K562 (cell line): ENCODE measurements around the gene ATP6V0E2. TPM values are rescaled to one million over a fixed set of nuclear protein-coding genes. Genes with fewer than 3 reads are reported as not detected.

Experiments used
- ARID3B ChIP-seq: fragments of 250-450 bp; sonication (Bioruptor Pico); IDR thresholded peaks from 2 replicates; pipeline ENCODE4 v1.4.0; 2020; ENCODE audit warnings: borderline replicate concordance
- FOXO4 ChIP-seq: fragments of 450-650 bp; formaldehyde crosslinking; IDR thresholded peaks from 2 replicates; pipeline ENCODE4 v1.4.0; 2020; ENCODE audit warnings: mild to moderate bottlenecking, moderate library complexity
- KDM2B ChIP-seq: fragments of 250-450 bp; sonication (Bioruptor Pico); IDR thresholded peaks from 2 replicates; pipeline ENCODE4 v1.8.0; 2021; ENCODE audit warnings: mild to moderate bottlenecking, moderate library complexity
- MIER1 ChIP-seq: fragments of 450-650 bp; IDR thresholded peaks from 2 replicates; pipeline ENCODE4 v1.6.1; 2016; ENCODE audit warnings: antibody characterized with exemption, mild to moderate bottlenecking, low read depth
- MXI1 ChIP-seq: IDR thresholded peaks from 2 replicates; pipeline ENCODE4 v1.6.1; 2011; ENCODE audit warnings: low read depth, mild to moderate bottlenecking, improper control_type of control experiment, low read length
- NCOA6 ChIP-seq: fragments of 450-650 bp; IDR thresholded peaks from 2 replicates; pipeline ENCODE4 v1.6.1; 2017; ENCODE audit warnings: mild to moderate bottlenecking
- SMAD1 ChIP-seq: fragments of 150-350 bp; IDR thresholded peaks from 2 replicates; pipeline ENCODE4 v1.6.1; 2014; ENCODE audit warnings: low read length, low read depth; ENCODE audit not compliant: partially characterized antibody
- SMARCA4 ChIP-seq: fragments of 450-650 bp; IDR thresholded peaks from 2 replicates; pipeline ENCODE4 v1.6.1; 2016
- SMC3 ChIP-seq: conservative IDR thresholded peaks from 2 replicates; pipeline ENCODE4 v1.6.1; 2011; ENCODE audit warnings: low read depth, low read length, improper control_type of control experiment; ENCODE audit not compliant: insufficient read depth
- TOE1 ChIP-seq, 2 experiments: fragments of 450-650 bp in 1 of 2; sonication (generic) in 1 of 2; formaldehyde crosslinking in 1 of 2; IDR thresholded peaks; 2 replicates each; pipeline versions ENCODE4 v1.7.1 to v1.8.0; 2016 to 2022; ENCODE audit warnings: borderline replicate concordance in 2 of 2, mild to moderate bottlenecking in 2 of 2, antibody characterized with exemption in 1 of 2, inconsistent platforms in 1 of 2, low read depth in 1 of 2, missing genetic modification reagents in 1 of 2, moderate library complexity in 1 of 2
- ZBTB43 ChIP-seq: sonication (generic); formaldehyde crosslinking; IDR thresholded peaks from 2 replicates; pipeline ENCODE4 v1.8.0; 2023; ENCODE audit warnings: mild to moderate bottlenecking, missing genetic modification reagents
- ZEB2 ChIP-seq: fragments of 450-650 bp; IDR thresholded peaks from 2 replicates; pipeline ENCODE4 v1.6.1; 2016
- ZNF140 ChIP-seq: fragments of 250-450 bp; sonication (Bioruptor Pico); IDR thresholded peaks from 2 replicates; pipeline ENCODE4 v1.8.0; 2021; ENCODE audit warnings: moderate library complexity, mild to moderate bottlenecking, inconsistent platforms
- ZNF143 ChIP-seq: sonication (generic); formaldehyde crosslinking; IDR thresholded peaks from 2 replicates; pipeline ENCODE4 v1.9.0; 2022; ENCODE audit warnings: mild to moderate bottlenecking, missing genetic modification reagents
- ZNF224 ChIP-seq: sonication (generic); formaldehyde crosslinking; IDR thresholded peaks from 2 replicates; pipeline ENCODE4 v1.8.0; 2022; ENCODE audit warnings: mild to moderate bottlenecking, missing genetic modification reagents
- ZNF518B ChIP-seq: fragments of 250-450 bp; sonication (Bioruptor Pico); IDR thresholded peaks from 2 replicates; pipeline ENCODE4 v1.5.0; 2021; ENCODE audit warnings: mild to moderate bottlenecking, moderate library complexity
- ZNF699 ChIP-seq: fragments of 250-450 bp; sonication (Bioruptor Pico); IDR thresholded peaks from 2 replicates; pipeline ENCODE4 v1.8.0; 2021; ENCODE audit warnings: mild to moderate bottlenecking, moderate library complexity; ENCODE audit not compliant: insufficient replicate concordance
- polyA plus RNA-seq, 8 experiments: library from polyadenylated mRNA; depleted of rRNA in 4 of 8; stranded (reverse) in 5 of 8; unstranded in 3 of 8; fragments of >200 nt; fragmentation: Nextera tagmentation in 2 of 8; fragmentation: Illumina TruSeq in 1 of 8; extraction: Ambion mirVana in 2 of 8; extraction: Trizol in 1 of 8; gene quantifications; 2 replicates each; pipeline versions ENCODE4 v1.2.1 to v1.2.3, GENCODE V29; 2011 to 2014; ENCODE audit warnings: inconsistent platforms in 1 of 8, missing spikeins in 1 of 8
- total RNA-seq, 7 experiments: library from RNA; depleted of rRNA in 6 of 7; stranded (reverse); fragments of >200 nt in 6 of 7; fragmentation: Illumina TruSeq in 2 of 7; extraction: Trizol in 2 of 7; gene quantifications; 2 replicates each; pipeline versions ENCODE4 v1.2.1 to v1.2.3, GENCODE V29; 2011 to 2021; ENCODE audit warnings: low replicate concordance in 1 of 7

ATP6V0E2 gene
- total and polyA plus RNA-seq, 9 of the 15 experiments (the other 6 are each of a cell fraction or from before 2014, with no cell fraction given): 0.55 to 18.5 (median 10.9) TPM

GRCh38 chr7:149873074-149873969, at the start of gene ATP6V0E2 (continued):
- TF ChIP-seq ZNF224 (CRISPR knock-in tag): 0 out of 2 replicates have a peak, but pooled peaks have one; percentile 18
- peak; percentile 34 for TF ChIP-seq SMAD1
- TF ChIP-seq ZNF143 (CRISPR knock-in tag): peak; percentile 48; the same call in 1 of the 2 replicates
- TF ChIP-seq MXI1: no peak
- 0 out of 2 replicates have a peak, but pooled peaks have one; percentile 12 for TF ChIP-seq SMARCA4
- TF ChIP-seq TOE1 (IDR thresholded peaks at IDR 0.05; ENCODE audit: borderline replicate concordance): no peak
- TF ChIP-seq TOE1 (CRISPR knock-in tag; IDR thresholded peaks at IDR 0.05; ENCODE audit: borderline replicate concordance, low read depth): no peak
- no peak for TF ChIP-seq ZNF699 (CRISPR knock-in tag)
- TF ChIP-seq FOXO4 (CRISPR knock-in tag): no peak
- TF ChIP-seq KDM2B: no peak
- no peak for TF ChIP-seq ZEB2
- no peak for TF ChIP-seq ZNF518B (CRISPR knock-in tag)
- no peak for TF ChIP-seq ARID3B (CRISPR knock-in tag)
- no peak for TF ChIP-seq ZNF140 (CRISPR knock-in tag)
- TF ChIP-seq NCOA6: no peak
- no peak for TF ChIP-seq SMC3
- TF ChIP-seq ZBTB43 (CRISPR knock-in tag): no peak; the same call in 1 of the 2 replicates
- no peak for TF ChIP-seq MIER1
